Activated naive CD4-positive, alpha-beta T cell treated with anti-CD3 and anti-CD28 coated beads for 36 hours (primary cell): ENCODE results near the gene MS4A6E. TPM values are rescaled to one million over a fixed set of nuclear protein-coding genes. Genes with fewer than 3 reads are reported as not detected.

ENCODE experiments used
- CTCF ChIA-PET: fragments of 350-600 bp; sonication (Branson Sonifier 250); formaldehyde crosslinking; loops from one replicate; lab custom pipeline; 2021; ENCODE audit warnings: antibody characterized with exemption; lab: Charles Lee
- DNase-seq: peaks from one replicate; pipeline ENCODE4 v3.0.0-alpha.2; 2020
- H3K27ac Mint-ChIP-seq: one replicate; pipeline ENCODE4 v1.8.0; 2021; ENCODE audit warnings: mild to moderate bottlenecking, mixed read lengths
- H3K27me3 Mint-ChIP-seq: one replicate; pipeline ENCODE4 v1.8.0; 2021; ENCODE audit warnings: low read depth, mixed read lengths
- H3K36me3 Mint-ChIP-seq: one replicate; pipeline ENCODE4 v1.8.0; 2021; ENCODE audit warnings: low read depth, mixed read lengths
- H3K4me1 Mint-ChIP-seq: one replicate; pipeline ENCODE4 v1.8.0; 2021; ENCODE audit warnings: low read depth, mixed read lengths
- H3K4me3 Mint-ChIP-seq: one replicate; pipeline ENCODE4 v1.8.0; 2021; ENCODE audit warnings: mild to moderate bottlenecking, moderate library complexity, mixed read lengths
- H3K9me3 Mint-ChIP-seq: one replicate; pipeline ENCODE4 v1.8.0; 2021; ENCODE audit warnings: mixed read lengths
- intact Hi-C: fragments of 100-400 bp; cut with micrococcal nuclease; formaldehyde crosslinking; loops from one replicate; pipeline ENCODE4 v1.15.1; 2023
- total RNA-seq, 2 experiments: library from RNA; stranded (reverse); gene quantifications; one replicate each; pipeline ENCODE4 v1.2.3, GENCODE V29; 2021

MS4A6E gene
- total RNA-seq, 2 experiments from 2014 or later = not detected

DNA sequence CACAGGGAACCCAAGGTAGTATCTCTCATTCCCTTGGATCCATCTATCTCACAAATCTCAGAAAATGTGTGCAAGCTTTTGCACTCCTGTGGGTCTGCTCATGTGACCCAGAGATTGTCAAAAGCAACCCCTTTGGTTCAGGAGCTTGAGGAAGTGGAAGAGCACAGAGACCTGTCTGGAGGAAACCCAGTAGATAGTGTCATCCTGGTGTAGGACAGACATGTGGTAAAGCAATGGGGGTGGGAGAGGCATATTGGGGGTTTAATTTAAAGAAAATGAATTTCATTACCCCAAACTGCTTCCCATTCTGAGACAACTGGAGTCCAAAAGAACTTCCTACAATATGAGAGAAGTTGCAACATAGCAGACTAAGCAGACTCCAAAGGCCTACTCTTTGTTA lies 63.4 kb downstream of the MS4A6E start:
- CTCF ChIA-PET = no interaction called here
- H3K36me3 Mint-ChIP-seq = no peaks in the 10 kb centered on the region
- intact Hi-C loops = no loop called here
- H3K27me3 Mint-ChIP-seq = peaks cover 10% of the 10 kb centered on the region
- no peaks in the 10 kb centered on the region for H3K4me1 Mint-ChIP-seq
- H3K4me3 Mint-ChIP-seq = no peak overlapping the region
- no peaks in the 10 kb centered on the region for H3K9me3 Mint-ChIP-seq
- DNase-seq = no peak
- H3K27ac Mint-ChIP-seq = no peak overlapping the region

Other genes starting within 250 kb of the MS4A6E start
- gene MS4A2, start 238.6 kb upstream of the MS4A6E start, total RNA-seq = not detected
- not detected for gene MS4A6A, start 144.2 kb upstream of the MS4A6E start, total RNA-seq
- not detected for gene MS4A4E, start 84.1 kb upstream of the MS4A6E start, total RNA-seq
- not detected for gene MS4A4A, start 46.6 kb upstream of the MS4A6E start, total RNA-seq
- not detected for gene MS4A7, start 51.3 kb downstream of the MS4A6E start, total RNA-seq
- not detected for gene MS4A14, start 69.2 kb downstream of the MS4A6E start, total RNA-seq
- gene MS4A5, start 102.3 kb downstream of the MS4A6E start, total RNA-seq = not detected
- gene MS4A1, start 128.6 kb downstream of the MS4A6E start, total RNA-seq = under 1 TPM; 0.35 to 0.36 TPM
- gene MS4A12, start 165.5 kb downstream of the MS4A6E start, total RNA-seq = not detected
- not detected for gene MS4A13, start 188.1 kb downstream of the MS4A6E start, total RNA-seq